ENCODE results near the gene CORO7.

GRCh38 chr16:4450430-4450829 lies 34.0 kb upstream of the CORO7 start:
- TF ChIP-seq CTCF (IDR thresholded peaks at IDR 0.05) (no peak), POLR2A (IDR thresholded peaks at IDR 0.05) (no peak)
